H1 (cell line): ENCODE data around the gene CAPN10. TPM values are rescaled to one million over a fixed set of nuclear protein-coding genes. Genes with fewer than 3 reads are reported as not detected.

ENCODE experiments used
- CREB1 ChIP-seq: IDR thresholded peaks from 2 replicates; pipeline ENCODE4 v1.6.1; 2012; ENCODE audit warnings: inconsistent platforms
- polyA plus RNA-seq, 7 experiments: library from polyadenylated mRNA; depleted of rRNA in 3 of 7; stranded (reverse) in 5 of 7; unstranded in 2 of 7; fragments of >200 nt in 5 of 7; fragments of 200-250 nt in 2 of 7; gene quantifications; 1 replicate in 5 of 7; 2 replicates in 1 of 7; 4 replicates in 1 of 7; pipeline versions ENCODE4 v1.2.1 to v1.2.3, GENCODE V29; 2011 to 2013; ENCODE audit warnings: missing spikeins in 2 of 7, mixed read lengths in 2 of 7
- total RNA-seq: library from RNA; stranded (reverse); fragmentation: NEBNext Ultra II Directional; extraction: Animal tissue kit (Norgen Biotek cat#: 25700); gene quantifications from 2 replicates; pipeline ENCODE4 v1.2.1, GENCODE V29; 2021

CAPN10 gene
- total and polyA plus RNA-seq, 2 of the 8 experiments (the other 6 are each of a cell fraction or from before 2014, with no cell fraction given): 30.7 to 39.8 TPM

DNA sequence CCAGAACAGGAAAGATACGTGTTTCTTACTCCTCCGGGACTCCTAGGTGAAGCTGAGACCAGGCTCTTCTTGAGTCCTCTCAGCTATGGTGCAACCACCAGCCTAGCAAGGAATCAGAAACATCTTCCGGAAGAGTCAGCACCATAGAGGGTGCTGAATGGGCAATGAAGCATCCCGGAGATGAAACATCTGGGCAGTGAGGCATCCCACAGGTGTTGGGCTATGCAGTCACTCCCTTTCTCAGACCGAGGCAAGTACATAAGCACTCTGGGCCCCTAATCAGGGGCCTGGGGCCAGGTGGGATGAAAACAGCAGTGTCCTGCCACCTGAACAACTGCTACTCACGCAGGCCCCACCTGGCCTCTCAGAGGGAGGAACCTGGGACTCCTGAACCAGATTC lies 1.4 kb upstream of the CAPN10 start (continued):
- TF ChIP-seq CREB1: no peak
